M059J (cell line): ENCODE results near the gene TGFB1I1. TPM values are rescaled to one million over a fixed set of nuclear protein-coding genes. Genes with fewer than 3 reads are reported as not detected.
"Not testable (repeated sequence)": the region's sequence is repeated elsewhere in the genome, so short reads cannot be mapped to it uniquely, and the experiment has no call there.

Experiments used
- DNase-seq: peaks from one replicate; pipeline ENCODE4 v3.0.0-alpha.2; 2012; ENCODE audit warnings: low read depth
- total RNA-seq: library from RNA; depleted of rRNA; stranded (reverse); fragments of >200 nt; shearing (Covaris generic); gene quantifications from 2 replicates; pipeline ENCODE4 v1.2.3, GENCODE V29; 2014

TGFB1I1 gene
- total RNA-seq, 1 experiment from 2014 or later = 37.5 TPM

DNA sequence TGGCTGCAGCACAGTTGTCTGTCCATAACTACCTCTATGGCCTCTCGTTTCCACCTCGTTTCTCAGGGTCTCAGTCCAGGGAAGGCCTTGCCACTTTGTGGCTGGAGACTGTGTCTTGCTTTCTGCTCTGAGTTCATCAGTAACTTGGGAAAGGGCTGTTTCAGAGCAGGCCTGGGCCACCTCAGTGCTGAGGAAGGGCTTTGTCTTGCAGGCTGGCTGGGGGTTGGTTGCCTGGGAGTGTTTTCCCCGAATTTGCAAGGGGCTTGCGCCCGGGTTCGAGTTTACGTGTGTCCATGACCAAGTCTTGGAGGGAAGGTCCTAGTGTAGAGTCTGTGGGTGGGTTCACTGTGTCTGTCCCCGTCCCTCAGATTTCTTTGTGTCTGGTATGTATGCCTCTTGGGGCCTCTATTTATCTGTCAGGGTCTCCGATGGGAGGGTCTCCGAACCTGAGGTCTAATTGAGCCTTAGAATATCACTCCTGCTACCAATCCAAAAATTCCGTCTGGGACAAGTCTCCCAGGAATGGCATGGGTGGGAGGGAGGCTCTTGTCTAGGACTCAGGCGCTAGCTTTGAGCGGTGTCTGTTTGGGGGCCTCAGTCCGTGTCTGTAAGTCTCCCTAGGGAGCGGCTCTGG, 594 bp upstream of the TGFB1I1 start:
- no peak for DNase-seq

DNA sequence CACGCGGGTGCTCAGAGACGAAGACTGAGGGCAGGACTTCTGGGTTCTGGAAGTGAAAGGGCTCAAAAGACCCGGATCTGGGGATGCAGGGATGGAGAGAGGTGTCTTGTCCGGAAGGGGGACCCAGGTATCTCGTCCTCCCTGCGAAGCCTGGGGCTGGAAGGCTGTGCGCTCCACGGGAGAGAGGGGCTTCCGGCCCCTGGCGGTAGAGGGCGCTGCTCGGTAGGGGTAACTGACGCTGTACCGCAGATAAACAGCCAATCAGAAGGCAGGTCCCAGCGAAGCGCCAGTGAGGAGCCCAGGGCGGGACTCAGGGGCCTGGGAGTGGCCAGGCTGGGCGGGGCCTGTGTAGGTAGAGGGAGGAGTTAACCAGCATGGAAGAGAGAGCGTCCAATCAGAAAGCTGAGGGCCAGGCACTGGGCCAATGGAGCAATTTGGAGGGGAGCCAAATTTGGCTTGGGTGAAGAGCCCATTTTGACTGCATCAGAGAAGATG, 804 bp downstream of the TGFB1I1 start:
- peak; percentile 54 for DNase-seq

GRCh38 chr16:31473264-31473984, 1.5 kb downstream of the TGFB1I1 start:
- DNase-seq = no peak

DNA sequence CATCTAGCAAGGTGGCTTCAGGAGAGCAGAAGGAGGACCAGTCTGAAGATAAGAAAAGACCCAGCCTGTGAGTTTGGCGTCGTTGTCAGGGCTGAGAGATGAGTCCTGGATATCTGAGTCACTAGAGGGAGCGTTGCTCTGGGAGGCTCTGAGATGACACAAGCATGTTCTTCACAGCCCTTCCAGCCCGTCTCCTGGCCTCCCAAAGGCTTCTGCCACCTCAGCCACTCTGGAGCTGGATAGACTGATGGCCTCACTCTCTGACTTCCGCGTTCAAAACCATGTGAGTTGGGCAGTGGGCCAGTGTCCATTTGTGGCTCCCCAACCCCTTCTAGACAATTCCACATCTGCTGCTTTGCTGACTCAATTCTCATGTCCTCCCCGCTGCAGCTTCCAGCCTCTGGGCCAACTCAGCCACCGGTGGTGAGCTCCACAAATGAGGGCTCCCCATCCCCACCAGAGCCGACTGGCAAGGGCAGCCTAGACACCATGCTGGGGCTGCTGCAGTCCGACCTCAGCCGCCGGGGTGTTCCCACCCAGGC, 2.3 kb downstream of the TGFB1I1 start:
- DNase-seq = no peak

- DNase-seq = no peak
Observed at GRCh38 chr16:31474773-31475738, 3.1 kb downstream of the TGFB1I1 start.

DNA sequence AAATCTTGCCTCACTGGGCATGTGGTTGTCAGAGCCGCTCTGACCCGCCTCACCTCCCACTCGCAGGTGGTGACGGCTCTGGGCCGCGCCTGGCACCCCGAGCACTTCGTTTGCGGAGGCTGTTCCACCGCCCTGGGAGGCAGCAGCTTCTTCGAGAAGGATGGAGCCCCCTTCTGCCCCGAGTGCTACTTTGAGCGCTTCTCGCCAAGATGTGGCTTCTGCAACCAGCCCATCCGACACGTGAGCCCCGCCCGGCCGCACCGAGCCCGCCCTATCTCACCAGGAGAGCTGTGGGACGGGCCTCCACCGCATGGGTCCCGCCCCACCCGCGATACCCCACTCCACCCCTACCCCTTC, 4.0 kb downstream of the TGFB1I1 start:
- no peak for DNase-seq

DNA sequence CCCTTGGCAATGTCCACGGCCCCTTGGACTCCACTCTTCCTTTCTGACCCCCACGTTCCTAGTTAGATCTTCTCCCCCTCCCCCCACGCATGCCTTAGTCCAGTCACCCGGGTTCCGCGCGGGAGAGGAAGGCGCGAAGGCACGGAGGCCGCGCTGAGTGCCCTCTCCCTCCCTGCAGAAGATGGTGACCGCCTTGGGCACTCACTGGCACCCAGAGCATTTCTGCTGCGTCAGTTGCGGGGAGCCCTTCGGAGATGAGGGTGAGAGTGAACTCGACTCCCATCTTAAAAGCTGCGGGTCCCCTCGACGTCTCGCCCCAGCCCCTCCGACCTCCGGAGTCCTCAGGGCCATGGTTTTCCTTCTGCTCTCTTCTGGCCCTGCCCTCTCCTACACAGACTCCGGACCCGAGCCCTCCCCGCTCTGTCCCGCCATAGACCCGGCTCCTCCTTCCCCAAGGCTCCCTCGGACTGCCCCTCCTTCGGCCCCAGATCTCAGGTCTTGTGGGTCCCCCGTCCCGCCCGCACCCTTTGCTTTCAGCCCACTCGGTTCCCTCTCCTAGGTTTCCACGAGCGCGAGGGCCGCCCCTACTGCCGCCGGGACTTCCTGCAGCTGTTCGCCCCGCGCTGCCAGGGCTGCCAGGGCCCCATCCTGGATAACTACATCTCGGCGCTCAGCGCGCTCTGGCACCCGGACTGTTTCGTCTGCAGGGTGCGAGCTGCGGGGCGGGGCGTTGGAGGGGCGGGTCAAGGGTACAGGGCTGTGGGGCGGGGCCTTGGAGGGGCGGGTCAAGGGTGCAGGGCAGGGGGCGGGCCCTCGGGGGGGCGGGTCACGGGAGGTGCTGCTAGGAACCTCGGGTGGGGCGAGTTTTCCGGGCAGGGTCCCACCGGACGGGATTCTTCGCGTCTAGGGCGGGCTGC, 4.6 kb downstream of the TGFB1I1 start:
- DNase-seq = no peak

DNA sequence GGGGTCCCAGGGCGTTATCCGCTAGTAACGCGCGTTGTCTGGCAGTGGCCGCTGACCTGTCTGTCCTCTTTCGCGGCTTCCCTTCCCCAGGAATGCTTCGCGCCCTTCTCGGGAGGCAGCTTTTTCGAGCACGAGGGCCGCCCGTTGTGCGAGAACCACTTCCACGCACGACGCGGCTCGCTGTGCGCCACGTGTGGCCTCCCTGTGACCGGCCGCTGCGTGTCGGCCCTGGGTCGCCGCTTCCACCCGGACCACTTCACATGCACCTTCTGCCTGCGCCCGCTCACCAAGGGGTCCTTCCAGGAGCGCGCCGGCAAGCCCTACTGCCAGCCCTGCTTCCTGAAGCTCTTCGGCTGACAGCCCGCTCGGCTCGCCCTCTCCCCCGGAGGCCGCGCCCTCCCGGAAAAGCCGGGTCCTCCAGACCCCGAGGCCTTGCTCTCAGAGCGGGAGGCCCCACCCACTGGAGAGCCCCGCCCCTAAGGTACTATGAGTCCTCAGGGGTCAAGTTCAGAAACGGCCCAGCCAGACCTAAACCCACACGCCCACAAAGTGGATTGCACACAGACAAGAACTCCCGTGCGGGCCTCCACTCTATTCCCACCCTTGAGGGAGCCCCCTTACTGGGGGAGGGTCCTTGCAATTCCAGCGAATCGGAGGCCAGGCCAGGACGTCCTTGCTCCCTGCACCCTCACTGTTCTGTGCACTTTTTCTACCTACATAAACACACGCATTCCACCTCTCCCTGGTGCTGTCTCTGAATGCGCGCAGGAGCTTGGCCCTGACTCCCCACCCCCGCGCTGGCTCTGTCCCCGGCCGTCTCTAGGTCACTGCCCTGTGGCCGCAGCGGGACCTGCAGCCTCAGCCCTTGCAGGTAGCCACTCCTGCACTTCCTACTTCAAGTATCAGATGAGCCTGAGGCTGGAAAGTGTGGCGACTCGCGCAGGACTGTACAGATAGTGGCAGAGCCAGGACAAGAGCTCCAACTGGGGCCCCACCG, 5.6 kb downstream of the TGFB1I1 start:
- DNase-seq = no peak

DNA sequence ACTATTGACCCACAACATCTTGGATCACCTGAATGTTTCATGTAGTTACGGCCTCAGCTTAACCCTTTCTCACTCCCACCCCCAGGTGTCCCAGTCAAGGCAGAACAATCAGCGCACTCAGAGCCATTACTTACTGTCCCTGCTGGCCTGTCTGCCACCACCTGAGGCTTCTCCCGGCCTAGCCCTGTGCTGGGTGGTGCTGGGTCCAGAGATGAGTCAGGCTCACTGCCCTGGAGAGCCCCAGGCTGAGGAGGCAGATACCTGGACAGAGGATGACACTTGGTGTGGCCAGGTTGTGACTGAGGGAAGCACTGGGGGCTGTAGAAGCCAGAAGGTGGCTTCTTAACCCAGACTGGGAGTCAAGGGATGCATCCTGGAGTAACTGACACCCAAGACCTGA, 7.0 kb downstream of the TGFB1I1 start:
- DNase-seq = no peak

DNA sequence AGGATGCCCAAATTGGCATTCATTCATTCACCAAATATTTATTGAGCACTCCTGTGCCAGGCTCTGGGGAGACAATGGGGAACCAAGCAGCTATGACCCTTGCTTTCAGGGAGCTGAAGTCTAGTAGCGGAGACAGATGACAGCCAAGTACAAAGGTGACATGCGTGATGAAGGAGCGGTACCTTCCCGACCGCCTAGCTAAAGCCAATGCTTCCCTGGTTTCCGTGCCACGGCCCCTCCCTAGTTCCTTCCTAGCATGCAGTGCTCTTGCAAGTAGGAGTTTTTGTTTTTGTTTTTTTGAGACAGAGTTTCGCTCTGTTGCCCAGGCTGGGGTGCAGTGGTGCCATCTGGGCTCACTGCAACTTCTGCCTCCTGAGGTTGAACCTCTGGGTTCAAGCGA, 7.8 kb downstream of the TGFB1I1 start:
- DNase-seq = no peak

GRCh38 chr16:31480851-31481536, 9.0 kb downstream of the TGFB1I1 start:
- DNase-seq = no peak

- DNase-seq = no peak
Observed at GRCh38 chr16:31483081-31483480, 11.1 kb downstream of the TGFB1I1 start, which contains the start of gene SLC5A2. TSS of gene SLC5A2 (plus strand) at chr16:31483123. CDS start at chr16:31483137, 14 bp downstream.

DNA sequence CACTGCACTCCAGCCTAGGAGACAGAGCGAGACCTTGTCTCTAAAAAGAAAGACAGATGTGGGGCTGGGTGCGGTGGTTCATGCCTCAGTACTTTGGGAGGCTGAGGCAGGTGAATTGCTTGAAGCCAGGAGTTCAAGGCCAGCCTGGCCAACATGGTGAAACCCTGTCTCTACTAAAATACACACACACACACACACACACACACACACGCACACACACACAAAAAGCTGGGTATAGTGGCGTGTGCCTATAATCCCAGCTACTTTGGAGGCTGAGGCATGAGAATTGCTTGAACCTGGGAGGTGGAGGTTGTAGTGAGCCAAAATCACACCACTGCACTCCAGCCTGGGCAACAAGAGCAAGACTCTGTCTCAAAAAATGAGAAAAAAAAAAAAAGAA, 12.1 kb downstream of the TGFB1I1 start:
- DNase-seq = not testable (repeated sequence)

DNA sequence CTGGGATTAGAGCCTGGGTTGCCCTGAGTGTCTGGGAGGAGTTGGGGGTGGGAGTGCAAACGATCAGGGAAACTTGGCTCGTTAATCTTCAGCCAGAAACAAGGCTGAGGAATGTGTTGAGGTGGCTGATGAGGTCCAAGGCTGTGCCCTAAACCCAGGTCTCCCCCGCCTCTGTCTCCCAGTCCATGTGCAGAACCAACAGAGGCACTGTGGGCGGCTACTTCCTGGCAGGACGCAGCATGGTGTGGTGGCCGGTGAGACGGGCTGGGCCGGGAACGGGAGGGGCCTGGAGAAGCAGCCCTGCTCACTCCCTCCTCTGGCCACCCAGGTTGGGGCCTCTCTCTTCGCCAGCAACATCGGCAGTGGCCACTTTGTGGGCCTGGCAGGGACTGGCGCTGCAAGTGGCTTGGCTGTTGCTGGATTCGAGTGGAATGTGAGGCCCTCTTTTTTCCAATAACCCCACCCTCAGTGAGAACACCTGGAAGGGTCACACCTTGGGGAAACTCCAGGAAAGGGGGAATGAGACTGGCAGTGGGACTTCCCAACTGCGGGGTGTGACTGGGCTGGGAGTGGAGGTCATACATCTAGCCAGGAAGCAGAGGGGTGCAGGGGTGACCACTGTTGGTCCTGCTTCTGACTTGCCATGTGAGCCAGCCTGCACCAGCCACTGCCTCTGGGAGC, 12.7 kb downstream of the TGFB1I1 start:
- DNase-seq = peak; percentile 26

GRCh38 chr16:31485571-31485970, 13.6 kb downstream of the TGFB1I1 start:
- DNase-seq = no peak

DNA sequence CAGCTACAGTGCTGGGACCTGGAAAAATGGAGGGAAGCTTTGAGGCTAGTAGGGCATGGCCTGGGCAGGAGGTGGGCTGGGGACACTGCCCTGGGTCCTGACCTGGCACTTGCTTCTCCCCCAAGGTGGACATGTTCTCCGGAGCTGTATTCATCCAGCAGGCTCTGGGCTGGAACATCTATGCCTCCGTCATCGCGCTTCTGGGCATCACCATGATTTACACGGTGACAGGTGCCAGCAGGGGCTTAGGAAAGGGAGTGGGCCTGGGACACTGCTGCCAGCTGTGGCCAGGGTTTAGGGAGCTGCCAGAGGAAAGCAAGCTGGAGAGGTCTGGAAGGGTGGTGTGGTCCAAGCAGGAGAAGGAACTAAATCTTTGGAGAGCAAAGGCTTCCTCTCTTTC, 14.1 kb downstream of the TGFB1I1 start:
- DNase-seq = no peak

GRCh38 chr16:31487071-31487719, 15.2 kb downstream of the TGFB1I1 start:
- DNase-seq = no peak
